GM18870 (cell line): ENCODE measurements around the gene DNAJC30.
"Not testable (repeated sequence)": the region's sequence is repeated elsewhere in the genome, so short reads cannot be mapped to it uniquely, and the experiment has no call there.

Experiments used
- ATAC-seq: cut with Tn5 transposase; IDR thresholded peaks from one replicate; pipeline ENCODE4 v1.9.1; 2021; ENCODE audit warnings: moderate library complexity; ENCODE audit not compliant: unreplicated experiment

Gene DNAJC30

GRCh38 chr7:73683788-73684693 lies 788 bp upstream of the DNAJC30 start:
- ATAC-seq, result peak; percentile 15

- ATAC-seq, result no peak
Observed at GRCh38 chr7:73682745-73683055, 553 bp downstream of the DNAJC30 start.

GRCh38 chr7:73681031-73681430 lies 2.2 kb downstream of the DNAJC30 start:
- ATAC-seq, result no peak

GRCh38 chr7:73680501-73680900 lies 2.8 kb downstream of the DNAJC30 start:
- no peak for ATAC-seq

- ATAC-seq, result no peak
Observed at GRCh38 chr7:73679709-73680108, 3.5 kb downstream of the DNAJC30 start.

- ATAC-seq, result no peak
Observed at GRCh38 chr7:73678862-73679261, 4.4 kb downstream of the DNAJC30 start.

GRCh38 chr7:73676062-73676461 lies 7.2 kb downstream of the DNAJC30 start:
- not testable (repeated sequence) for ATAC-seq

- no peak for ATAC-seq
Observed at GRCh38 chr7:73674468-73675124, 8.7 kb downstream of the DNAJC30 start.

GRCh38 chr7:73671857-73672445 lies 11.3 kb downstream of the DNAJC30 start:
- ATAC-seq, result no peak

- no peak for ATAC-seq
Observed at GRCh38 chr7:73671322-73671661, 12.0 kb downstream of the DNAJC30 start.

GRCh38 chr7:73669858-73670385 lies 13.3 kb downstream of the DNAJC30 start:
- no peak for ATAC-seq

GRCh38 chr7:73669288-73669701 lies 14.0 kb downstream of the DNAJC30 start:
- ATAC-seq, result no peak

- ATAC-seq, result no peak
Observed at GRCh38 chr7:73668886-73669230, 14.4 kb downstream of the DNAJC30 start.

- no peak for ATAC-seq
Observed at GRCh38 chr7:73668103-73668885, 15.0 kb downstream of the DNAJC30 start.

- ATAC-seq, result no peak
Observed at GRCh38 chr7:73667344-73668102, 15.7 kb downstream of the DNAJC30 start, which contains the start of gene VPS37D. Gene VPS37D (plus strand): TSS chr7:73667831. CDS start chr7:73667959, 128 bp downstream.

GRCh38 chr7:73663033-73663432 lies 20.2 kb downstream of the DNAJC30 start:
- ATAC-seq, result no peak

GRCh38 chr7:73660594-73660993 lies 22.7 kb downstream of the DNAJC30 start:
- ATAC-seq, result not testable (repeated sequence)

GRCh38 chr7:73659983-73660382 lies 23.3 kb downstream of the DNAJC30 start:
- no peak for ATAC-seq

GRCh38 chr7:73655309-73655708 lies 27.9 kb downstream of the DNAJC30 start:
- ATAC-seq, result not testable (repeated sequence)

- no peak for ATAC-seq
Observed at GRCh38 chr7:73652541-73652949, 30.7 kb downstream of the DNAJC30 start.
